ENCODE data around the gene PARVA.

- TF ChIP-seq, protein P1, sequence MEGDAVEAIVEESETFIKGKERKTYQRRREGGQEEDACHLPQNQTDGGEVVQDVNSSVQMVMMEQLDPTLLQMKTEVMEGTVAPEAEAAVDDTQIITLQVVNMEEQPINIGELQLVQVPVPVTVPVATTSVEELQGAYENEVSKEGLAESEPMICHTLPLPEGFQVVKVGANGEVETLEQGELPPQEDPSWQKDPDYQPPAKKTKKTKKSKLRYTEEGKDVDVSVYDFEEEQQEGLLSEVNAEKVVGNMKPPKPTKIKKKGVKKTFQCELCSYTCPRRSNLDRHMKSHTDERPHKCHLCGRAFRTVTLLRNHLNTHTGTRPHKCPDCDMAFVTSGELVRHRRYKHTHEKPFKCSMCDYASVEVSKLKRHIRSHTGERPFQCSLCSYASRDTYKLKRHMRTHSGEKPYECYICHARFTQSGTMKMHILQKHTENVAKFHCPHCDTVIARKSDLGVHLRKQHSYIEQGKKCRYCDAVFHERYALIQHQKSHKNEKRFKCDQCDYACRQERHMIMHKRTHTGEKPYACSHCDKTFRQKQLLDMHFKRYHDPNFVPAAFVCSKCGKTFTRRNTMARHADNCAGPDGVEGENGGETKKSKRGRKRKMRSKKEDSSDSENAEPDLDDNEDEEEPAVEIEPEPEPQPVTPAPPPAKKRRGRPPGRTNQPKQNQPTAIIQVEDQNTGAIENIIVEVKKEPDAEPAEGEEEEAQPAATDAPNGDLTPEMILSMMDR (conservative IDR thresholded peaks at IDR 0.05 in 1 of 2, IDR thresholded peaks at IDR 0.05 in 1 of 2; ENCODE audit: low read depth in 1 of 2, low read length in 2 of 2): no peak
- no peak for TF ChIP-seq EZH2 (IDR thresholded peaks at IDR 0.05; ENCODE audit: low read length, missing control alignments)
Measured at GRCh38 chr11:12512826-12513395, 135.5 kb downstream of the PARVA start.
